GM12878 (cell line): ENCODE data around the gene SLC25A30.
A peak's percentile ranks its signal among the peaks of the same experiment; 100 is the strongest.

Experiments
- POLR2A ChIP-seq: IDR thresholded peaks from 2 replicates; pipeline ENCODE4 v1.6.1; 2011; ENCODE audit warnings: low read depth, mild to moderate bottlenecking, low read length
- ZBED1 ChIP-seq: IDR thresholded peaks from 2 replicates; pipeline ENCODE4 v1.6.1; 2016; ENCODE audit warnings: borderline replicate concordance
- TF ChIP-seq, protein P1 (sequence below), 3 experiments: IDR thresholded peaks in 2 of 3; conservative IDR thresholded peaks in 1 of 3; 2 replicates each; pipeline ENCODE4 v1.5.1; 2011; ENCODE audit warnings: low read depth in 3 of 3, low read length in 3 of 3, mild to moderate bottlenecking in 3 of 3, control low read depth in 2 of 3, moderate library complexity in 2 of 3, inconsistent platforms in 1 of 3, mixed read lengths in 1 of 3; ENCODE audit not compliant: control insufficient read depth in 2 of 3, insufficient read depth in 1 of 3; ENCODE audit errors: extremely low read depth in 1 of 3
- TF ChIP-seq, protein P2 (sequence below): IDR thresholded peaks from 2 replicates; pipeline ENCODE4 v1.6.1; 2011; ENCODE audit warnings: low read depth, mild to moderate bottlenecking, low read length, moderate library complexity, borderline replicate concordance; ENCODE audit errors: extremely low read depth
- TF ChIP-seq, protein P3 (sequence below): IDR thresholded peaks from 2 replicates; pipeline ENCODE4 v1.6.1; 2012; ENCODE audit warnings: low read depth, low read length, improper control_type of control experiment

DNA sequence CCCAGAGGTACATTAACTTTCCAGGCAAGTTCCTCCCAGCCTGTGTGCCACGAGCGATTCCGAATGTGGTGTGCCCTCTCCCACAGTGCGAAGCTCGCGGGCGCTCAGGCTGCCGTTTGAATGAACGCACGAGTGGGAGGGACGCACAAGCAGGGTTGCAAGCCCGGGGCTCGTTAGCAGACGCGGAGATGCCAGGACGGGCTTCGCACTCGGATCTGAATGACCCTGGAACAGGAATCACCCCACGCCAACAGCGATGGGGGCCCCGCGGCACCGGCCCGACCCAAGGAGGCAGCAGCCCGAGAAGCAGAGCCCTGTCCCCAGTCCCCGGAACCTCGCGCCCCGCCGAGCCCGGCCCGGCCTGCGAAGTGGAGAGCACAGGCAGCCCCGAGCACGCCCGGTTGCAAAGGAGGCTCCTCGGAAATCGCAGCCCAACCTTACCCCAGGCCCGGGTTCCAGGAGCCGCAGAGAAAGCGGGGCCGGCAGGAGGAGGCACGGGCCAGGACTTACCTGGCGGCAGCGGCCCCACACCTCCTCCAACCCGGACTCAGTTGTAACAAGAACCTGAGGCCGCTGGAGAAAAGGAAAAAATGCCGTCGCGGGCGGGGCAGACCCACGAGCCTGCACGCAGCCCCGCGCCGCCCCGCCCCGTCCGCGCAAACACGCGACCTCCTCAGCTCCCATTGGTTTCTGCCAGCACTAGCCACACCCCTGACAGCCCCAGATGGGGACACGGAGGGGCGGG lies at the start of gene SLC25A30:
- TF ChIP-seq, protein P1, sequence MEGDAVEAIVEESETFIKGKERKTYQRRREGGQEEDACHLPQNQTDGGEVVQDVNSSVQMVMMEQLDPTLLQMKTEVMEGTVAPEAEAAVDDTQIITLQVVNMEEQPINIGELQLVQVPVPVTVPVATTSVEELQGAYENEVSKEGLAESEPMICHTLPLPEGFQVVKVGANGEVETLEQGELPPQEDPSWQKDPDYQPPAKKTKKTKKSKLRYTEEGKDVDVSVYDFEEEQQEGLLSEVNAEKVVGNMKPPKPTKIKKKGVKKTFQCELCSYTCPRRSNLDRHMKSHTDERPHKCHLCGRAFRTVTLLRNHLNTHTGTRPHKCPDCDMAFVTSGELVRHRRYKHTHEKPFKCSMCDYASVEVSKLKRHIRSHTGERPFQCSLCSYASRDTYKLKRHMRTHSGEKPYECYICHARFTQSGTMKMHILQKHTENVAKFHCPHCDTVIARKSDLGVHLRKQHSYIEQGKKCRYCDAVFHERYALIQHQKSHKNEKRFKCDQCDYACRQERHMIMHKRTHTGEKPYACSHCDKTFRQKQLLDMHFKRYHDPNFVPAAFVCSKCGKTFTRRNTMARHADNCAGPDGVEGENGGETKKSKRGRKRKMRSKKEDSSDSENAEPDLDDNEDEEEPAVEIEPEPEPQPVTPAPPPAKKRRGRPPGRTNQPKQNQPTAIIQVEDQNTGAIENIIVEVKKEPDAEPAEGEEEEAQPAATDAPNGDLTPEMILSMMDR (IDR thresholded peaks at IDR 0.05 in 2 of 3, conservative IDR thresholded peaks at IDR 0.05 in 1 of 3; ENCODE audit: control insufficient read depth in 2 of 3, extremely low read depth in 1 of 3, insufficient read depth in 1 of 3, low read depth in 3 of 3, low read length in 3 of 3), result no peak
- TF ChIP-seq ZBED1 (no peak), POLR2A (peak; percentile 71)
- TF ChIP-seq, protein P2, sequence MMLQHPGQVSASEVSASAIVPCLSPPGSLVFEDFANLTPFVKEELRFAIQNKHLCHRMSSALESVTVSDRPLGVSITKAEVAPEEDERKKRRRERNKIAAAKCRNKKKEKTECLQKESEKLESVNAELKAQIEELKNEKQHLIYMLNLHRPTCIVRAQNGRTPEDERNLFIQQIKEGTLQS, result no peak
- TF ChIP-seq, protein P3, sequence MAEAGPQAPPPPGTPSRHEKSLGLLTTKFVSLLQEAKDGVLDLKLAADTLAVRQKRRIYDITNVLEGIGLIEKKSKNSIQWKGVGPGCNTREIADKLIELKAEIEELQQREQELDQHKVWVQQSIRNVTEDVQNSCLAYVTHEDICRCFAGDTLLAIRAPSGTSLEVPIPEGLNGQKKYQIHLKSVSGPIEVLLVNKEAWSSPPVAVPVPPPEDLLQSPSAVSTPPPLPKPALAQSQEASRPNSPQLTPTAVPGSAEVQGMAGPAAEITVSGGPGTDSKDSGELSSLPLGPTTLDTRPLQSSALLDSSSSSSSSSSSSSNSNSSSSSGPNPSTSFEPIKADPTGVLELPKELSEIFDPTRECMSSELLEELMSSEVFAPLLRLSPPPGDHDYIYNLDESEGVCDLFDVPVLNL, result no peak
